SK-MEL-5 (cell line): ENCODE data around the gene PYROXD2. TPM values are rescaled to one million over a fixed set of nuclear protein-coding genes. Genes with fewer than 3 reads are reported as not detected.

Experiments used
- DNase-seq: peaks from one replicate; pipeline ENCODE4 v3.0.0-alpha.2; 2016; ENCODE audit warnings: low read depth, low spot score
- in situ Hi-C: cut with HindIII; loops from 2 replicates; pipeline ENCODE4 v1.10.0; 2016; ENCODE audit warnings: low sequenced_read_pairs, high pct_unique_total_duplicates, low pct_unique_long_range_greater_than_20kb
- polyA plus RNA-seq, 2 experiments: library from polyadenylated mRNA; depleted of rRNA; stranded (reverse); fragments of >200 nt; gene quantifications; 2 replicates each; pipeline ENCODE4 v1.2.3, GENCODE V29; 2015
- total RNA-seq: library from RNA; depleted of rRNA; stranded (reverse); fragments of >200 nt; shearing (Covaris generic); gene quantifications from 2 replicates; pipeline ENCODE4 v1.2.3, GENCODE V29; 2014; rRNA removed

The PYROXD2 gene
- total RNA-seq, result 2.2 and 3.2 TPM in 2 replicates
- polyA plus RNA-seq (2015; cell fraction: cytosol; rRNA removed), result 4.5 and 5.2 TPM in 2 replicates
- 20.2 and 30.6 TPM in 2 replicates for polyA plus RNA-seq (2015; cell fraction: nucleus; rRNA removed)

DNA sequence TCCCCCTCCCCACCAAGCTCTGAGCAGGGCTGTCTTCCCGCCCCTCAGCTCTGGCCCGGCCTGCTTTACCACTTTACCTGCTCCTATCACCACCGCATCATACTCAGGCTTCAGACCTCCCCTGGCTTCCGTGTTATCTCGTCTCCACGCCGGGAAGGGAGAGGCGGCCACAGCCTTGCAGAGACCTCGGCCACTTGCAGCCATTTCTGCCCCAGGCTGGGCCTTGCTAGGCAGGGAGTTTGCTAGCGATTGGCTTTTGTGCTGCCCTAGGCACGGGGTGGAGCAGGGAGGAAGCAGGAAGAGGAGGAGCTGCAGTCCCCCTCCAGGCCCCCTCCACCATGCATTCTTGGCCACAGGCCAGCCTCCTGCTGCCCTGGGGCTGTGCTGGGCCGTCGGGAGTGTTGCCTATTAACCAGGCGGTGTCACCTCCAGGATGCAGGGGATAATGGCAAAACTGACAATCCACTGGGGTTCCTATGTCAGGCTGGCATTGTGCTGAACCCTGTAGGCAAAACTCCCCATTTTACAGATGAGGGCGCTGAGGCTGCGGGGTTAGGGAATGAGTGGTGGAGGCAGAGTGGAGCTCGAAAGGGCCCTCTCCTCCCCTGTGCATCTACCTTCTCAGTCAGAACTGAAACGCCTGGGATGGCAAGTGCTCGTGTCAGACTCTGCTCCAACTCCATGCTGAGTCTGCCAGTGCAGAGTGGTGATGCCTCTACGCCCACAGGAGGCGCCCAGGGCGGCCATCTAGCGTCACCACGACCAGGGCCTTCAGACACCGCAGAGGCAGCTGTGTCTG lies at the start of gene PYROXD2:
PYROXD2 (minus strand) TSS at position 251 of the 799 bp plus-strand sequence; CDS start at position 204, 47 bp downstream.
- DNase-seq, result peak; percentile 82
- in situ Hi-C loops, result no loop called here

DNA sequence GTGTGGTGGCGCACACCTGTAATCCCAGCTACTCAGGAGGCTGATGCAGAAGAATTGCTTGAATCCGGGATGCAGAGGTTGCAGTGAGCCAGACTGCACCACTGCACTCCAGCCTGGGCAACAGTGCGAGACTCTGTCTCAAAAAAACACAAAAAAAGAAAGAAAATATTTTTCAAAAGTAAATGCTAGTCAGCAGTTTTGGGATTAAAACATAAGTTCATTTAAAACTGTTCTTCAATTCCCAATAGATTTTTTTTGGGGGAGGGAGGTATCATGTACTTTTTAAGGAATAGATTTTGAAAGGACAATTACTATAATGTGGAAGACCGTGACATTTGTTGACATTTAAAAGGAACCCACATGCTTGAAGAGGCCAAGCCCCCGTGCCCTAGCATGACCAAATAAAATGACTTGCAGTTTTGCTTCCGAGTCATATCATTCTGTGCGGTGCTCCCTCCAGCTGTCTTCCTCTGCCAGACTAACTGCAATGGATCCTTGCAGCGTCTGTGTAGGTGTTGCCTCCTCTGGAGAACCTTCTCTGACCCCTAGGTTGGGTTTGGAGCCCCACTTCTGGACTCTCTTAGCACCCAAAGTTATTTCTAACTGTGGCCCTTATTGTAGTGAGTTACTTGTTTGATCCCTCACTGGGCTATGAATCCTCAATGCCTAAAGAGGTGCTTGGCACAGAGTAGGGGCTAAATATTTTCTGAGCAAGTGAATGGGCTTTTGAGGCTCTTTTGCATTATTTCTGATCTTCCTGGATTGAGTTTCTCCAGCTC lies 49.2 kb upstream of the PYROXD2 start:
- peak; percentile 25 for DNase-seq
- in situ Hi-C loops, result no loop called here

DNA sequence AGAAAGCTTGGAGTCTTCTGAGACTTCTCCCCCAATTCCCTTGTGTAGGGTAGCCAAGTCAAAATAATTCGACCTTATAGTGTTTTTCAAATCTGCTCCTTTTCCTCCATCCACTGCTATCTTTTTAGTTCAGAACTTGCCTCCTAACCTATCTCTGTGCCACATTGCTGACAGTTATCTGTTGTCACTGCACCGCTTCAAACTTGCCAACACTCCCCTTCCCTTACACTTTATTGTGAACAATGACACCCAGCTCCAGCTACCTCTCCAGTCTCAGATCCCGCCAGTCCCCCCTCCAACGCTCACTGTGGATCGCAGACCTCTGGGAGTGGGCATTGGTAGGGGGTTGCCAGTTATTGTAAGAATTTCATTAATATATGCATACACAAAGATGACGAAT lies 48.0 kb upstream of the PYROXD2 start:
- no peak for DNase-seq
- in situ Hi-C loops, result no loop called here

DNA sequence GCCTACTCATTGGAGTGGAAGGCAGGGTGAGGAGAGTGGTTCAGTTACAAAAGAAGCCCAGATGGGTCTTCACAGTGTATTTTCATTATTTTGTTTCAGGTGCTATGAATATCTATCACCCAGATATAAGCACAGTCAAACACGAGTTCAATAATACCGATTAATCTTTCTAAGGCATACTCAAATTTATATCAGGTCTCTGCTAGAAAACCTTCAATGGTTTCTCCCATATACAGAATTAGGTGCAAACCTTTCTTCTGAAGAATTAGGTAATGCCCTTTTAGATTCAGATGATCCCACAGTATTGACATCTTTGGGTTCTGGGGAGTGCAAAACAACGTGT lies 46.5 kb upstream of the PYROXD2 start:
- DNase-seq, result no peak
- in situ Hi-C loops, result no loop called here

DNA sequence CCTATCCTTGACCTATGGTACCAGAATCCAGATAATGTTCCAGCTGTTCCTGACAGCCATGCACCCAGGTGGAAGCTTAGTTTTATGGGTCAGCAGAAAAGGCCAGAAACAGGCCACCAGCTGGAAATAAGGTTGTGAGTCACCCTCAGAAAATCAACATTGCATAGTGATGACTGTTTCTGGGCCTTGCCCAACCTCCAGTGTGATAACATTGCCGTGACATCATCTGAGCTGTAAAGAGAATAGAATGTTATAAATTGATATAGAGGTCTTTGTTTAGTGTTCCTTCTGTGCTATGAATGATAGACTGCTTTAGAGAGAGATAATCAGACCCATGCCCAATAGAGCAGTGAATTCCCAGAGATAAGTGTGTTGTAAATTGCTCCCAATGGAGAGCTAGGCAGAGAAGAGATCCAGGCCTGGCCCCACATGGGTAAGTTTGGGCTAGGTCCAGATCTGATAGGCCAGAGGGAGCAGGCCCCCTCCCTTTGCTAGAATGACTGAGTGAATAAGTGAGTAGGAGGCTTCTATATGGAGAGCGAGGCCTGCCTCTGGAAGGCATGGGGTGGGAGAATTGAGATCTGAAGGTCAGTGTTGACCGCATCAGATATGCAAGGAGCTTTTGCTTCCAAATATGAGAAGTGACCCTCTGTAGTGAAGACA lies 46.0 kb upstream of the PYROXD2 start:
- peak; percentile 56 for DNase-seq
- in situ Hi-C loops, result no loop called here

DNA sequence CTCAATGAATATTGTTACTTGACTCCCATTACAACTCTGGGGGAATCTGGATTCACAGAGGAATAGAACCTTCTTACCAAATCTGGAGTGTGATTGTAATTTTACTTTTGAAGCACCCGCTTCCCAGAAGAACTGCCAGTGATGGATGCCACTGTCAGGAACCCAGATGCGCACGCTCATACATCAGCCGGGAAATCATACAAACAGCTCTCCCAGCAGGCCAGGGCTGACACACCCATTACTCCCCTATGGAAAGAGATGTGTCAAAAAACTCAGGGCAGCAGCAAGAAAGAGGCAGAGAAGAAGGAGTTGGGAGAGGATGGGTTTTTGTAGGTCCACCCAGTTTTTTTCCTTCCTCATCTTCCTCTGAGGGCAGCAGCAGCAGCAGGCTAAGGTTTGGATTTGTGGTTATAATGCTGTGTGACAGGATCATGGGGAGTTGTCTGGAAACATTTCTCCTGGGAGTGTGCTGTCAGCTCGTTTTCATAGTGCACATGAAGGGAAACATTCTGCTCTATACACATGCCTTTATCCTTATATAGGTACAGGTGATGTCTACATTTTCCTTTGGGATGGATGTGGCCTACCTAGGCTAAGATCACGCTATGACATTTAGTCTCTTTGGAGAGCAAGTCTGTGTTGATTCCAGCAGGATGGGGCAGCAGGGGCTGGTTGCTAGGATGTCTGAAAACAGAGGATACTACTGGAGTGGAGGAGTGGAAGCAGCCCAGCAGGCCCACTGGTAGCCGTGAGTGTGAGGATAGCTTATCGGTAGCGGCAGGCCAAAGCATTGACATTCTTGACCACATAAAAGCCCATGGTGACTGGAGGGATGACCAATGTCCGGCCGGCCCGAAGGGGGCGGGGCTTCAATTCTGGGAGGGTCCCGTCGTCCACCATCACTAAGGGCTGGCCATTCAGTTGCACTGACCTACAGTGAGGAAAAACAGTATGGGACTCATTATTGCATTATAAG lies 44.1 kb upstream of the PYROXD2 start:
- DNase-seq, result no peak
- in situ Hi-C loops, result no loop called here

DNA sequence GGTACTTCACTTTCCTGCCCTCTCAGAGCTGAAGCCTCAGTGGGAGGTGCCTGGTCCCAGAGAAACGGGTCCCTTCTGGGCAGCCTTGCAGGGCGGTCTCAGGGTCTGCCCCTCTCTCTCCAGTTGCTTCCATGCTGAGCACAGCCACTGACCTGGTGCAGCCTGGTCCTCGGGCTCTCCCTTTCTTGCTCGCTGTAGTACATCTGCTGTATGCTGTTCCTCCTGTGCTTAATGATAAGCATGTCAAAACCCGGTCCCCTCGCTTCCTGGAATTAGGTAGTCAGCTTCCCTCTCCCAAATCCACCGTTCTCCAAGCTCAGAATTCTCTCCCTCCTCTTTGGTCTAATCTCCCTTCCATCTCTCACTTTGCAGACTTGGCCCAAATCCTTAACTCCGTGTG lies 42.7 kb upstream of the PYROXD2 start:
- in situ Hi-C loops, result no loop called here

DNA sequence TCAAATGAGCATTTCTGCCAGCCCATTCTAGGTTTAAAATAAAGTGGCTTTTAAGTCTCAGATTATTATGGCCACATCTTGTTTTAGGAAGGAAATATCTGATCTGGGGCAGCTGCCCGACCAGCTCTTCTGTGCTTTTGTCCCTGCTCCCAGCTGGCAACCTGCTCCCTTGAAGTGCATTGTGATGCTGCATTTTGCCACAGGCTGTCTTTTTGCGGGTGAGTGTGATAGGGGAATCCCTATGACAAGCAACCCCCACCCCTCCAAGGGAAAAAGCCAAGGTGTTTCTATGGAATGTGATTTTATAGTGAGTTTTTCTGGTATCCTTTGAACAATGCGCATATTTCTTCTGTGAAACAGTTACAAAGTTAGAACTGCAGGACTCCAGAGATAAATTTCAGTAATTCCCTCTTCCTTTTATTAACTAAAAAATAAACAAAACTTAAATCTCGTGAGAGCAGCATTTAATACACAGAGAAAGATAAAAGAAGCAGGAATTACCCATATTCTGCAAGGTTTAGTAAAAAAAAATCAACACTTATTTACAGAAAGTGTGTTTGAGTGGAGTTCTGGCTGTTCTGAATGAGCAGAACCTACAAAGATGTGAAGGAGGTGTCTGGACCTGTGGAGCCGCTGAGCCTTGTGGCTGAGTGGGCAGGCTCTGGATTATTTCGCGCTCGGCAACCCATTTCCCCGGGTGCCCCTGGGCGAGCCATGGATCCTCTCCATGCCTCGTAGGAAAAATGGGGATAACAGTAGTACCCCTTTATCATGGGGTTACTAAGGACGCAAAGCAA lies 41.9 kb upstream of the PYROXD2 start:
- no peak for DNase-seq
- in situ Hi-C loops, result no loop called here

More for the DNA sequence above, 42.7 kb upstream of the PYROXD2 start:
- no peak for DNase-seq

DNA sequence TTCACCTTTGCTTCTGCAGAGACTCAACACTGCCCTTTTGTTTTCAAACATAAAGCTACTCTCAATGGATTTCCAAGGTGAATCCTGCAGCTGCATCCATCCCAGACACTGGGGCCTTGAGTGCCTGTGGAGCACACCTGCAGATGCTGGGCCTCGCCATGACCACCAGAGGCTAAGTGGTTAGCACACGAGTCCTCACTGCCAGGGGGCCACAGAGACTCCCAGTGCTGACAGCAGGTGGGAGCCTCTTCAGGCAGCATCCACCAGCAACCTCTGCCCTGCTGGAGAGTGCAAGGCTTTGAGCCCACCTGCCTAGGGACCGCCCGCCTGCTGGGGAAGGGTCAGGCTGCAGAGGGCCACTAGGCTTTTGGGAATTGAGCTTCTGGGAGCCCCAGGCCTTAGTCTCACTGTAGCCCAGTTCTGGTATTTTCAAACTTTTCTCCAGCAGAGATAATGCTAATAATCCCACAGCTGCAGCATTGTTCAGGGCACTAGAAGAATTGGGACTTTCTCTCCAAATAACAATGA lies 41.1 kb upstream of the PYROXD2 start:
- in situ Hi-C loops, result no loop called here

DNA sequence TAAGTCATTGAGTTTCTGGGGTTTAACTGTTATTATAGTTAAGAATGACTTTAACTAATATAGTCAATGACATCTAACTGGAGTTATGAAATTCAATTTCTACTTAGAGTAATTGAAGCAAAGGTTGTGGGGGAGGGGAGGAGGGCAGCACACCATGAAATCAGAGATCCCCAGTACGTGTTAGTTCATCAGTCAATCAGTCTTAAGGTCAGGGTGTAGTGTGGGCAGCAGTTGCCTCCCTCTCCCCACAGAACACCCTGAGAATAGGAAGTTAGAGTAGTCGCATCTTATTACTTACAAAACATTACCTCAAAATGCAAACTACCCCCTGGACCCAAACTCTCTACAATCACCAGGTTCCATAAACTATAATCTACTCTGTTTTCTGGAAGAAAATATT lies 38.7 kb upstream of the PYROXD2 start:
- in situ Hi-C loops, result no loop called here

More for the DNA sequence above, 41.1 kb upstream of the PYROXD2 start:
- no peak for DNase-seq

DNA sequence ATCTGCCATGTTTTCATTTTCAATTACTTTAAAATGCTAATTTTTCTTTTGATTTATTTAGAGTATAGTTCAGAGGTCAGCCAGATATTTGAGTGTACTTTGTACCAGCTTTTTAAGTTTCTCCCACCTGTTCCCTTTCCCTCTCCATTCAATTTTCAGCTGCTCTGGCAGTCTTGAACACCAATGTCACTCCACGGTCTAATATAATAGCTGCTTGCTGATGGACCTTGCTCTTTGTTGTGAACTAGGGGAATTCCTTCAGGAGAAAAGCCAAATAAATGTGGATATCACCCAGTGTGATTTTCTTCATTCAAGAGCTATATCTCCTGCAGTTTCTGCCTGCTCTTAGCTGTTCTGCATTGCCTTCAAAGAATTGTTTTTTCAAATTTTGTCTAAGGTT lies 35.6 kb upstream of the PYROXD2 start:
- in situ Hi-C loops, result no loop called here
- DNase-seq, result no peak

More for the DNA sequence above, 38.7 kb upstream of the PYROXD2 start:
- DNase-seq, result no peak

DNA sequence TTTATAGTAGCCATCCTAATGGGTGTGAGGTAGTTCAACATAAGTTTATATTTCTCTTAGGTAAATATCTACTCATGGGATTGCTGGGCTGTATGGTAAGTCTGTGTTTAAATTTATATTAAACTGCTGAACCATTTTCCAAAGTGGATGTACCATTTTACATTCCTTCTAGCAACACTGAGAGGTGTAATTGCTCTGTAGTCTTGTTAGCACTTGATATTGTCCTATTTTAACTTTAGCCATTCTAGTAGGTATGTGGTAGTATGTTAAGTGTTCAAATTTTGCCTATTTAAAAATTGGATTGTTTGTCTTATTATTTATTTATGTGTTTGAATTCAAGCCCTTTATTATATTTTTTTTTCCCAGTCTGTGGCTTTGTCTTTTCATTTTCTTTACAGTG lies 34.3 kb upstream of the PYROXD2 start:
- in situ Hi-C loops, result no loop called here
- DNase-seq, result no peak

DNA sequence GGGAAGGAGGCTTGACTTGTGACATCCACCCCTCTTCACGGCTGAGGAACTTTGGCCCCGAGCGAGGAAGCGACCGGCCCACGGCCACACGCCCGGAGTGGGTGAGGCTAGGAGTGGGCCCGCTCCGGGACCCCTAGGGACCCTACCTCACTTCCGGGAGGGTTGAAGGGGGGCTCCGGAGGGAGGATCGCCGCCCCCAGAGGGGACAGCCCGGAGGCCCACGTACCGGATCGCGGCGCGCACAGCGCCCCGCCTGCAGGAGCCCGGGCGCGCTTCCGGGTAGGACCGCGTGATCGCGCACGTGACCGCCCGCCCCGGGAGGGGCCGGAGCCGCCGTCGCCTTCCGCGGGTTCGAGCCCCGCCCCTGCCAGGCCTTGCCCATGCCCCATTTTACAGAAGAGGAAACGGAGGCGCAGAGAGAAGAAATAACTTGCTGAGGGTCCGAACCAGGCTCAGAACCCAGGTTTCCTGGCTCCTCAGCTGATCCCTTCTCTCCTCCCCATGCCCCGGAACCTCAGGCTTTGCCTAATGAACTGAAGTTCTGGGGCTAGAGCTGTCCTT lies 31.8 kb upstream of the PYROXD2 start, which contains the start of gene HPS1:
HPS1 (minus strand) TSS at position 275 of the 561 bp plus-strand sequence. CDS start 3,695 bp downstream, outside the sequence.
- peak; percentile 65 for DNase-seq
- in situ Hi-C loops, result no loop called here

DNA sequence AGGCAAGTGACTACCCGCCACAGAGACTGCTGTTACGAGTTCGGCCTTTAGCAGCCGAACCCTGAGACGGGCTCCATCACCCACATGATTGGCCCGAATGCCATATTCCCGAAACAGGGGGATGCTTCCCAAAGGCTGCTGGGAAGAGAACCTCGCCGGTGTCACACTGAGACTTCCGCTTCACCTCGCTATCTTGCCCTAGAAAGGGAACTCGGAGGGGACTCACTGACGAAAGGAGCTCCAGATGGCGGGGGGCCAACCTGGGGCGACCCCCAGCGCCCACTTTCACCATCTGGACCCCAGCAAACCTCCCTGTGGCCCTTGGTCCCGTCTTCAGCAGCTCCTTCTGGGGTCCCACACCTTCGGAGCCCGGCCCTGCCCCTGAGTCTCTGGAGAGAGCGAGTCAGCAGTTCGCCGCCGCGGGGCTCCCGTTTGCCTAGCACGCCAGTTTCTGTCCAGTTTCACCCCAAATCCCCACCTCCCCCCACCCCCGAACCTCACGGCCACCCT lies 31.2 kb upstream of the PYROXD2 start:
- in situ Hi-C loops, result no loop called here
- DNase-seq, result peak; percentile 14

DNA sequence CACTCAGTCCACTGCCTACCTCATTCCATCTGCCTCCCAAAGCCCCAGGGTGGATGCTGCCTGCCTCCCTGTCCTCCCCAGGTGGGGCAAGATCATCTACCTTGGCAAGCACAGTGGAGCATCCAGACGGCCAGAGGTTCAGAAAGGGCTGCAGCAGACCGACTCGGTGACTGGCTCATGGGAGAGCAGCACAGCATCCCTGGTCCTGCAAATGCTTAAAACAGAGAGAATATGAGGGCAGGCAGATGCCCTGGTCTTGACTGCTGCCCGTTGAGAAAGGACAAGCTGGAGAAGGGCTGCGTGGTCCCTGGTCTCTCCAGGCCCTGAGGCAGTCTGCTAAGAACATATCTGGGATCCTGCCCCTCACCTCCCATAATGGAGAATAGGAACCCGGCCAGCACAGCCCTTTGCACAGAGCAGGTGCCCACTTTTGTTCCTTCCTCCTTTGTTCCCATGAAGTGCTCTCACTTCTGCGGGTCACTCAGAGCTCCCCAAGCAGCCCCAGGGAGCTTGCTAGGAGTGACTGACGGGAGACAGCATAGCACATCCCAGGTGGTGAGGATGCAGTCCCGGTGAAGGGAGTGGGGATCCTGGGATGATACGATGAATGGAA lies 30.3 kb upstream of the PYROXD2 start:
- in situ Hi-C loops, result no loop called here
- no peak for DNase-seq
